ACC112 (cell line): Measurements from ENCODE around the gene TK2.
"Not testable (repeated sequence)": the region's sequence is repeated elsewhere in the genome, so short reads cannot be mapped to it uniquely, and the experiment has no call there.

Experiments used
- H2AFZ ChIP-seq: fragments of 200-600 bp; sonication (generic); one replicate; pipeline ENCODE4 v1.6.0; 2017; ENCODE audit warnings: antibody characterized with exemption, low read length; ENCODE audit not compliant: unreplicated experiment
- H3K27ac ChIP-seq: fragments of 200-600 bp; sonication (generic); 2 replicates; pipeline ENCODE4 v1.5.1; 2014; ENCODE audit warnings: low read depth, mild to moderate bottlenecking, antibody characterized with exemption, low read length, moderate library complexity
- H3K27me3 ChIP-seq: fragments of 200-600 bp; sonication (generic); 2 replicates; pipeline ENCODE4 v1.6.1; 2014; ENCODE audit warnings: mild to moderate bottlenecking, antibody characterized with exemption, low read length, moderate library complexity, mixed read lengths; ENCODE audit not compliant: insufficient read depth
- H3K36me3 ChIP-seq: fragments of 200-600 bp; sonication (generic); 2 replicates; pipeline ENCODE4 v1.6.1; 2016; ENCODE audit warnings: mild to moderate bottlenecking, antibody characterized with exemption, low read length, moderate library complexity, mixed read lengths; ENCODE audit not compliant: insufficient read depth
- H3K4me1 ChIP-seq: fragments of 200-600 bp; sonication (generic); one replicate; pipeline ENCODE4 v1.6.1; 2016; ENCODE audit warnings: low read length, mixed read lengths; ENCODE audit not compliant: insufficient read depth, unreplicated experiment, control insufficient read depth
- H3K4me3 ChIP-seq: fragments of 200-600 bp; sonication (generic); 2 replicates; pipeline ENCODE4 v1.5.1; 2014; ENCODE audit warnings: mild to moderate bottlenecking, low read depth, low read length
- H3K79me2 ChIP-seq: fragments of 200-600 bp; sonication (generic); one replicate; pipeline ENCODE4 v1.6.0; 2016; ENCODE audit warnings: low read length; ENCODE audit not compliant: control insufficient read depth, unreplicated experiment, insufficient read depth

The TK2 gene

GRCh38 chr16:66471264-66471663, 78.7 kb downstream of the TK2 start:
- Histone ChIP-seq H3K79me2 (no peaks in the 10 kb centered on the region), H3K27me3 (peaks cover 17% of the 10 kb centered on the region), H3K27ac (no peak overlapping the region), H3K36me3 (no peaks in the 10 kb centered on the region), H2AFZ (no peak overlapping the region), H3K4me3 (no peak overlapping the region), H3K4me1 (no peaks in the 10 kb centered on the region)

- Histone ChIP-seq H3K27ac (no peak overlapping the region), H3K27me3 (peaks cover 24% of the 10 kb centered on the region), H3K36me3 (no peaks in the 10 kb centered on the region), H3K4me1 (no peaks in the 10 kb centered on the region), H2AFZ (no peak overlapping the region), H3K79me2 (no peaks in the 10 kb centered on the region), H3K4me3 (no peak overlapping the region)
These were observed 79.4 kb downstream of the TK2 start for GRCh38 chr16:66470556-66470955.

- peaks cover 24% of the 10 kb centered on the region for H3K27me3 ChIP-seq
- no peak overlapping the region for H2AFZ ChIP-seq
- no peaks in the 10 kb centered on the region for H3K36me3 ChIP-seq
- H3K79me2 ChIP-seq: no peaks in the 10 kb centered on the region
- no peak overlapping the region for H3K27ac ChIP-seq
- H3K4me1 ChIP-seq: no peaks in the 10 kb centered on the region
- H3K4me3 ChIP-seq: no peak overlapping the region
These were observed 79.9 kb downstream of the TK2 start for GRCh38 chr16:66469947-66470546.

GRCh38 chr16:66469291-66469946, 80.5 kb downstream of the TK2 start:
- no peak overlapping the region for H3K27ac ChIP-seq
- H3K4me1 ChIP-seq: no peaks in the 10 kb centered on the region
- no peak overlapping the region for H3K4me3 ChIP-seq
- no peak overlapping the region for H2AFZ ChIP-seq
- no peaks in the 10 kb centered on the region for H3K36me3 ChIP-seq
- H3K79me2 ChIP-seq: no peaks in the 10 kb centered on the region
- H3K27me3 ChIP-seq: peaks cover 27% of the 10 kb centered on the region

GRCh38 chr16:66468321-66468965, 81.5 kb downstream of the TK2 start:
- H2AFZ ChIP-seq: no peak overlapping the region
- H3K4me1 ChIP-seq: no peaks in the 10 kb centered on the region
- H3K79me2 ChIP-seq: no peaks in the 10 kb centered on the region
- H3K27ac ChIP-seq: no peak overlapping the region
- H3K4me3 ChIP-seq: no peak overlapping the region
- H3K27me3 ChIP-seq: peaks cover 36% of the 10 kb centered on the region
- no peaks in the 10 kb centered on the region for H3K36me3 ChIP-seq

- Histone ChIP-seq H3K79me2 (no peaks in the 10 kb centered on the region), H3K27me3 (peaks cover 45% of the 10 kb centered on the region), H3K4me3 (no peak overlapping the region), H2AFZ (no peak overlapping the region), H3K4me1 (no peaks in the 10 kb centered on the region), H3K27ac (no peak overlapping the region), H3K36me3 (no peaks in the 10 kb centered on the region)
These were observed 82.3 kb downstream of the TK2 start for GRCh38 chr16:66467611-66468010.

GRCh38 chr16:66466636-66467035, 83.3 kb downstream of the TK2 start:
- not testable (repeated sequence) for H3K79me2 ChIP-seq, H3K4me1 ChIP-seq, H3K36me3 ChIP-seq, H3K27ac ChIP-seq, H3K4me3 ChIP-seq, H2AFZ ChIP-seq
- peaks cover 52% of the 10 kb centered on the region for H3K27me3 ChIP-seq

GRCh38 chr16:66465946-66466345, 84.0 kb downstream of the TK2 start:
- H3K4me3 ChIP-seq, H2AFZ ChIP-seq, H3K4me1 ChIP-seq, H3K27ac ChIP-seq, H3K36me3 ChIP-seq, H3K79me2 ChIP-seq: not testable (repeated sequence)
- peaks cover 59% of the 10 kb centered on the region for H3K27me3 ChIP-seq

- no peaks in the 10 kb centered on the region for H3K4me1 ChIP-seq
- peaks cover 73% of the 10 kb centered on the region for H3K27me3 ChIP-seq
- H2AFZ ChIP-seq: no peak overlapping the region
- no peak overlapping the region for H3K27ac ChIP-seq
- no peaks in the 10 kb centered on the region for H3K79me2 ChIP-seq
- H3K36me3 ChIP-seq: no peaks in the 10 kb centered on the region
- no peak overlapping the region for H3K4me3 ChIP-seq
These were observed 87.0 kb downstream of the TK2 start for GRCh38 chr16:66462912-66463311.

GRCh38 chr16:66460703-66461102, 89.2 kb downstream of the TK2 start:
- Histone ChIP-seq H3K27ac (no peak overlapping the region), H3K36me3 (no peaks in the 10 kb centered on the region), H3K4me1 (no peaks in the 10 kb centered on the region), H3K4me3 (no peak overlapping the region), H3K79me2 (no peaks in the 10 kb centered on the region), H2AFZ (no peak overlapping the region), H3K27me3 (peaks cover 73% of the 10 kb centered on the region)

GRCh38 chr16:66459878-66460277, 90.0 kb downstream of the TK2 start:
- no peak overlapping the region for H2AFZ ChIP-seq
- H3K4me1 ChIP-seq: no peaks in the 10 kb centered on the region
- no peak overlapping the region for H3K4me3 ChIP-seq
- no peaks in the 10 kb centered on the region for H3K36me3 ChIP-seq
- H3K79me2 ChIP-seq: no peaks in the 10 kb centered on the region
- no peak overlapping the region for H3K27ac ChIP-seq
- peaks cover 66% of the 10 kb centered on the region for H3K27me3 ChIP-seq
